Measurements from ENCODE around the gene PWWP2B.

Gene PWWP2B

GRCh38 chr10:132449811-132450181 is 52.8 kb downstream of the PWWP2B start:
- DNase-seq, result no peak

GRCh38 chr10:132450466-132450824 is 53.4 kb downstream of the PWWP2B start:
- no peak for DNase-seq

GRCh38 chr10:132450825-132451505 is 54.0 kb downstream of the PWWP2B start:
- DNase-seq, result no peak

- no peak for DNase-seq
Observed at GRCh38 chr10:132451506-132452215, 54.7 kb downstream of the PWWP2B start.

- DNase-seq, result no peak
Observed at GRCh38 chr10:132452216-132452650, 55.2 kb downstream of the PWWP2B start.

- DNase-seq, result peak; percentile 91
Observed at GRCh38 chr10:132452651-132453469, 55.9 kb downstream of the PWWP2B start.

- DNase-seq, result no peak
Observed at GRCh38 chr10:132453470-132453861, 56.5 kb downstream of the PWWP2B start.

- DNase-seq, result no peak
Observed at GRCh38 chr10:132454296-132455198, 57.5 kb downstream of the PWWP2B start.

- no peak for DNase-seq
Observed at GRCh38 chr10:132455441-132455971, 58.5 kb downstream of the PWWP2B start.

- no peak for DNase-seq
Observed at GRCh38 chr10:132455986-132456847, 59.2 kb downstream of the PWWP2B start.

GRCh38 chr10:132456881-132457280 is 59.9 kb downstream of the PWWP2B start:
- DNase-seq, result no peak

GRCh38 chr10:132457328-132458070 is 60.5 kb downstream of the PWWP2B start:
- DNase-seq, result no peak

GRCh38 chr10:132458071-132458585 is 61.1 kb downstream of the PWWP2B start:
- no peak for DNase-seq

GRCh38 chr10:132458586-132459300 is 61.7 kb downstream of the PWWP2B start:
- DNase-seq, result peak; percentile 51

- DNase-seq, result no peak
Observed at GRCh38 chr10:132459301-132460003, 62.5 kb downstream of the PWWP2B start.

GRCh38 chr10:132460071-132460470 is 63.1 kb downstream of the PWWP2B start:
- no peak for DNase-seq

- DNase-seq, result no peak
Observed at GRCh38 chr10:132460691-132461090, 63.7 kb downstream of the PWWP2B start.

- DNase-seq, result no peak
Observed at GRCh38 chr10:132461103-132461682, 64.2 kb downstream of the PWWP2B start.
